Fibroblast of mammary gland (primary cell): ENCODE results near the gene EPHA3.

Source experiments
- DNase-seq: peaks from one replicate; pipeline ENCODE4 v3.0.0-alpha.2; 2010; ENCODE audit warnings: low read depth
- H3K4me3 ChIP-seq: 2 replicates; pipeline ENCODE4 v1.5.1; 2011; ENCODE audit warnings: low read depth, mild to moderate bottlenecking, low read length, moderate library complexity; ENCODE audit not compliant: control insufficient read depth
- TF ChIP-seq, protein P1 (sequence below): conservative IDR thresholded peaks from 2 replicates; pipeline ENCODE4 v1.5.1; 2011; ENCODE audit warnings: low read depth, low read length, inconsistent platforms; ENCODE audit not compliant: control insufficient read depth, insufficient read depth

EPHA3 gene

GRCh38 chr3:89138048-89138447 lies 30.6 kb downstream of the EPHA3 start:
- no peak for DNase-seq
- TF ChIP-seq, protein P1, sequence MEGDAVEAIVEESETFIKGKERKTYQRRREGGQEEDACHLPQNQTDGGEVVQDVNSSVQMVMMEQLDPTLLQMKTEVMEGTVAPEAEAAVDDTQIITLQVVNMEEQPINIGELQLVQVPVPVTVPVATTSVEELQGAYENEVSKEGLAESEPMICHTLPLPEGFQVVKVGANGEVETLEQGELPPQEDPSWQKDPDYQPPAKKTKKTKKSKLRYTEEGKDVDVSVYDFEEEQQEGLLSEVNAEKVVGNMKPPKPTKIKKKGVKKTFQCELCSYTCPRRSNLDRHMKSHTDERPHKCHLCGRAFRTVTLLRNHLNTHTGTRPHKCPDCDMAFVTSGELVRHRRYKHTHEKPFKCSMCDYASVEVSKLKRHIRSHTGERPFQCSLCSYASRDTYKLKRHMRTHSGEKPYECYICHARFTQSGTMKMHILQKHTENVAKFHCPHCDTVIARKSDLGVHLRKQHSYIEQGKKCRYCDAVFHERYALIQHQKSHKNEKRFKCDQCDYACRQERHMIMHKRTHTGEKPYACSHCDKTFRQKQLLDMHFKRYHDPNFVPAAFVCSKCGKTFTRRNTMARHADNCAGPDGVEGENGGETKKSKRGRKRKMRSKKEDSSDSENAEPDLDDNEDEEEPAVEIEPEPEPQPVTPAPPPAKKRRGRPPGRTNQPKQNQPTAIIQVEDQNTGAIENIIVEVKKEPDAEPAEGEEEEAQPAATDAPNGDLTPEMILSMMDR = no peak
- no peak overlapping the region for H3K4me3 ChIP-seq

DNA sequence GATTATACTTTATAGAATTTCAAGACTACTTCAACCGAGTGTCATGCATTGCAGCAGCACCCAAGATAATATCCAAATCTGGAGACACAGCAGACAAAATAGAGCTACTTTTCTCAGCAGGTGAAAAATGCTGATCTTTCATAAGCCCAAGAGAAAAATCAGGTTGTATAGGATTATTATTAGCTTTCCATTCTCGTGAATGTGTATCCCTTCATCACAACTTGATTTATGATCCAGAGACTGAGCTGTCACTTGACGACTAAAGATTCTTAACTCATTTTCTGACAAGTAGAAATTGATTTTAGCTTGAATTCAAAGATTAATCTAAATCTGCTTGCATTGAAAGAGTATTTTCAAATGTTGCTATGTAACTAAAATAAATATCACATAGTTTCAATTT lies 32.4 kb downstream of the EPHA3 start:
- no peak overlapping the region for H3K4me3 ChIP-seq
- TF ChIP-seq, protein P1 = no peak
- no peak for DNase-seq

GRCh38 chr3:89144080-89144479 lies 36.7 kb downstream of the EPHA3 start:
- no peak overlapping the region for H3K4me3 ChIP-seq
- TF ChIP-seq, protein P1 = no peak
- no peak for DNase-seq

- no peak overlapping the region for H3K4me3 ChIP-seq
- TF ChIP-seq, protein P1 = no peak
- peak; percentile 82 for DNase-seq
These were observed 38.6 kb downstream of the EPHA3 start for GRCh38 chr3:89145995-89146394.

DNA sequence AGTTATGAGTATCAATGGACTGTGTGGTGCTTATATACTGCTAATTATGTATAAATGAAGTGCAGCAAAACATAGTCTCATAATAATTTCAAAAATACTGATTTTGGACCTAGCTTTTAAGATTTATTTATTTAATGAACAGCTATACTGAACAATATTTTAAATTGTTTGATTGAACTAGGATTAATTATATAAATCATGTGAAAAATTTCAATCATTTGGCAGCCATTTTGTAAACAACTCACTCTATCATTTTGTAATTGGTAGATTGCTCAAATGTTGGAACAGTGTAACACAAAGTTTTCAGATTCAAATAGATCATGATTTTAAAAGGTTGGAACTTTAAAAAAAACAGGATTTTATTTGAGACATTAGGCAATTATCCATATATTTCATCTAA lies 47.0 kb downstream of the EPHA3 start:
- DNase-seq = no peak
- TF ChIP-seq, protein P1 = no peak
- no peak overlapping the region for H3K4me3 ChIP-seq

DNA sequence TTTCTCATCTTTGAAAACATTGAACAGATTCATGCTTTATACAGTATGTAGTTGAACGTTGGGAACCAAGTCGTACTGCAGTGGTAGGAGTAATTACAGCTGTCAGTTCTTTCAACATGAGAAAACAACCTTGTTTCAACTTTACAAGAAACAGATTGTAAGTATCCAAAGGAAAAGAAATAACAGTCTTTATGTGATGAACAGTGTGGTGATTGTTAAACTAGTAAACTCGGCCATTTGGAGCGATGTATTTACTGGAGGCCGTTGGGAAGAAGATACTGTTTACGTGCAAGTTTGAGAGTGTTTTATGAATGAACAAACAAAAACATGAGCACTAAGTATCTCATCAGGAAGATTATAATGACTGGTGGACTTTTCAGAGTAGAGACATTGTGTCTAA lies 48.4 kb downstream of the EPHA3 start:
- DNase-seq = no peak
- TF ChIP-seq, protein P1 = no peak
- no peak overlapping the region for H3K4me3 ChIP-seq

- DNase-seq = no peak
- TF ChIP-seq, protein P1 = no peak
- no peak overlapping the region for H3K4me3 ChIP-seq
These were observed 50.2 kb downstream of the EPHA3 start for GRCh38 chr3:89157575-89157974.
